Testis (tissue), 3 donors: ENCODE data around the gene TAGLN2. TPM values are rescaled to one million over a fixed set of nuclear protein-coding genes. Genes with fewer than 3 reads are reported as not detected.

Source experiments
- DNase-seq: peaks from one replicate; pipeline ENCODE4 v3.0.0-alpha.2; 2019
- H3K27ac ChIP-seq, 2 donors: fragments of 200-600 bp; sonication (generic); one replicate each; pipeline ENCODE4 v1.5.1; 2019
- H3K27me3 ChIP-seq: fragments of 200-600 bp; sonication (generic); one replicate; pipeline ENCODE4 v1.5.1; 2019
- H3K36me3 ChIP-seq: fragments of 200-600 bp; sonication (generic); one replicate; pipeline ENCODE4 v1.5.1; 2017; ENCODE audit warnings: low read depth; ENCODE audit errors: missing control alignments
- H3K4me1 ChIP-seq: fragments of 200-600 bp; sonication (generic); one replicate; pipeline ENCODE4 v1.5.1; 2019
- H3K4me3 ChIP-seq, 2 donors: fragments of 200-600 bp; sonication (generic); one replicate each; pipeline ENCODE4 v1.5.1; 2017 to 2019
- H3K9me3 ChIP-seq: fragments of 200-600 bp; sonication (generic); one replicate; pipeline ENCODE4 v1.5.1; 2017
- POLR2A ChIP-seq: fragments of 450-650 bp; IDR thresholded peaks from one replicate; pipeline ENCODE4 v1.6.1; 2017; ENCODE audit warnings: antibody characterized with exemption, mild to moderate bottlenecking, moderate library complexity
- WGBS, 2 donors: methylation state at CpG; one replicate each; pipeline ENCODE4 v1.1.5; 2018; 5-methylcytosine and 5-hydroxymethylcytosine counted together
- intact Hi-C: fragments of 100-400 bp; cut with DNase I; formaldehyde crosslinking; loops from one replicate; pipeline ENCODE4 v1.15.1; 2023; ENCODE audit warnings: low total_unique reads
- polyA plus RNA-seq: library from polyadenylated mRNA; stranded (reverse); fragments of 350-450 nt; fragmentation: Illumina TruSeq; extraction: RNeasy Lipid Tissue Mini Kit (QIAGEN cat#74804); gene quantifications from one replicate; pipeline ENCODE4 v1.2.3, GENCODE V29; 2014; ENCODE audit warnings: low read depth, low replicate concordance; ENCODE audit not compliant: insufficient read depth
- total RNA-seq, 2 donors: library from RNA; depleted of rRNA; stranded (reverse); fragments of >200 nt; gene quantifications; one replicate each; pipeline ENCODE4 v1.2.3, GENCODE V29; 2016
- TF ChIP-seq, protein P1 (sequence below), 3 experiments: fragments of 450-650 bp in 2 of 3; fragments of 200-600 bp in 1 of 3; sonication (generic) in 1 of 3; IDR thresholded peaks; one replicate each; pipeline ENCODE4 v1.5.1; 2016 to 2019; ENCODE audit warnings: antibody characterized with exemption in 3 of 3, mild to moderate bottlenecking in 2 of 3, moderate library complexity in 1 of 3

The TAGLN2 gene
- total and polyA plus RNA-seq, 3 donors from 2014 or later = 204 to 389 (median 305) TPM

DNA sequence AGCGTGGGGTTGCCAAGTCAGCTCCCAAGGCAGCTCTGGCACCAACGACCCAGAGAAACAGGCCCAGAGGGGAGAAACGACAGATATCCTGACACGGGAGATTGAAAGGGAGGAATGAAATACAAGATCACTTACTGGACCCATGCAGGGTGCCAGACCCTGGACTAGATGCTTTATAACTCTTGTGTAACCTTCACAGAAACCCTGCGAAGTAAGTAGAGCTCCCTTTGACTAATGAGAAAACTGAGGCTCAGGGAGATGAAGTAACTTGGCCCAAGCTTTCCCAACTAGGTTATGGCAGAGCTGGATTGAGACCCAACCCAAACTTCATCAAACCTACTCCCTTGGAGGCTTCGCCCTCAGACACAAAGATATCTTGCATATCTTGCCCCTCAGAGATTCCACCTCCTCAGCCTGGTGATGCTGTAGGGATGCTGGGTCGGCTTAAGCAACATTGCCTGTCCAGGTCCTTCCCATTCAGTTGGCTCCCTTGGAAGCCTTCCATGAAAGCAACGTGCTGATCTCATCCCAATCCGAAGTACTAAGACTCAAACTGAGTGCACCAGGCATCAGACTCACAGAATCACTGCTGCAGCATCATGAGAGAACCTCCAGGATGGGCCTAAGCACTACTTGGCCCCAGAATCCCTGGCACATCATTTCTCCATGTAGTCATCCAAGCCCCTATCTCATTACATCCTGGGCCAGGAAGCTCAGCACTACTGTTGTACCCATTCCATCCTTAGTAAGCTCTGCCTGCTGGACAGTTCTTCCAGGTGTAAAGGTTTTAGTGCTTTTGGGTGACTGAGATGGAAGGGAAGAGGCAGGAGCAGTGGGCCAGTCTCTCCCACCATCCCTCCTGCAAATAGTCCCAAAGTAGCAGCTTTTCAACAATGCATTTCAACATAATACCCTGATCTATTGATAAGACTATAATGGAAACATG, 21.2 kb upstream of the TAGLN2 start:
- intact Hi-C loops = no loop called here
- no peak for TF ChIP-seq POLR2A
- TF ChIP-seq, protein P1, sequence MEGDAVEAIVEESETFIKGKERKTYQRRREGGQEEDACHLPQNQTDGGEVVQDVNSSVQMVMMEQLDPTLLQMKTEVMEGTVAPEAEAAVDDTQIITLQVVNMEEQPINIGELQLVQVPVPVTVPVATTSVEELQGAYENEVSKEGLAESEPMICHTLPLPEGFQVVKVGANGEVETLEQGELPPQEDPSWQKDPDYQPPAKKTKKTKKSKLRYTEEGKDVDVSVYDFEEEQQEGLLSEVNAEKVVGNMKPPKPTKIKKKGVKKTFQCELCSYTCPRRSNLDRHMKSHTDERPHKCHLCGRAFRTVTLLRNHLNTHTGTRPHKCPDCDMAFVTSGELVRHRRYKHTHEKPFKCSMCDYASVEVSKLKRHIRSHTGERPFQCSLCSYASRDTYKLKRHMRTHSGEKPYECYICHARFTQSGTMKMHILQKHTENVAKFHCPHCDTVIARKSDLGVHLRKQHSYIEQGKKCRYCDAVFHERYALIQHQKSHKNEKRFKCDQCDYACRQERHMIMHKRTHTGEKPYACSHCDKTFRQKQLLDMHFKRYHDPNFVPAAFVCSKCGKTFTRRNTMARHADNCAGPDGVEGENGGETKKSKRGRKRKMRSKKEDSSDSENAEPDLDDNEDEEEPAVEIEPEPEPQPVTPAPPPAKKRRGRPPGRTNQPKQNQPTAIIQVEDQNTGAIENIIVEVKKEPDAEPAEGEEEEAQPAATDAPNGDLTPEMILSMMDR (IDR thresholded peaks at IDR 0.05) = no peak

DNA sequence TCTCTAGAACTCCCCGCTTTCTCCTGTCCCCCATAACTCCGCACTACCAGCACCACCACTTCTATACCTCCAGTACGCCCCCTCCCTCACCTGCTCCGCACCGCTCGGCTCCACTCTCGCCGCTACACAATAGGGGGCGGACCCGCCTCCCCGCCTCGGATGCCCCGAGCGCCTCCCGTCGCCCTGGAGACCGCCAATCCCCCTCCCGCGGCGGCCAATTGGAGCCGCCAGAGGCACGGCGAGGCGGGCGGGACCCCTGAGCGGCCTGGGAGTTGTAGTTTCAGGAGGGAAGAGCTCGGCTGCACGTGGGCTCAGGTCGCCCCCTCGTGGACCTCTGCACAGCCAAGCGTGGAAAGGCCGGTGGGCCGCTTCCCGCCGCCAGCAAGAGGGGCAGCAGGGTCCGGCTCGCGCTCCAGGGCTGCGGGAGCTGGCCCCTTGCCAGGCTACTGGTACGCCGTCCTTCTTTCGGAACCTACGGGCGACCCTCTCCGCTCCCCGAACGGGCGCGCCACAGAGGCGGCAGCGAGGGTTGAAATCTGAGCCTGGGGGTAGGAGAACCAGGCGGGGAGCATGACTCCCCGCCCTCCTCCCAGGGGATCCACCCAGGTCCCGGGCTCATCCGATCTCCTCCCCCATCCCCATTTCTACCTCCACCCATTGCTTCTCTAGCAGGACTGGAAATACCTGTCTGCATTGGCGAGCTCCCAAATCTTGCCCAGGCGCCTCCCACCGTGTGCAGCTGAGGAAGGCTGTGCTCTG, 20.4 kb upstream of the TAGLN2 start, which contains the start of gene IGSF9:
TSS of gene IGSF9 (minus strand) at position 131 of the 759 bp plus-strand sequence. CDS start 2,159 bp downstream, outside the sequence.
- Histone ChIP-seq H3K4me3 (peak within 1 kb of the TSS; percentile 16 to 56), H3K36me3 (no peaks in the 10 kb centered on the region), H3K27me3 (no peaks in the 10 kb centered on the region), H3K4me1 (peaks cover 12% of the 10 kb centered on the region), H3K9me3 (no peaks in the 10 kb centered on the region), H3K27ac (no peak within 1 kb of the TSS)
- 2 to 4% methylated on average over 20 to 35 of the region's 58 CpGs for WGBS, 2 donors
- intact Hi-C loops = no loop called here
- TF ChIP-seq POLR2A = no peak
- TF ChIP-seq, protein P1 (IDR thresholded peaks at IDR 0.05) = peak; percentile 12 to 53 (median 35)
- peak; percentile 89 for DNase-seq

More for the DNA sequence above, 21.2 kb upstream of the TAGLN2 start:
- H3K27ac ChIP-seq = no peak overlapping the region
- no peaks in the 10 kb centered on the region for H3K36me3 ChIP-seq
- H3K9me3 ChIP-seq = no peaks in the 10 kb centered on the region
- no peak for DNase-seq
- no peaks in the 10 kb centered on the region for H3K27me3 ChIP-seq
- peaks cover 12% of the 10 kb centered on the region for H3K4me1 ChIP-seq
- 34 to 40% methylated on average over 7 to 9 of the region's 9 CpGs for WGBS, 2 donors
- H3K4me3 ChIP-seq = peak overlapping the region in 1 of 2 donors; percentile 56

DNA sequence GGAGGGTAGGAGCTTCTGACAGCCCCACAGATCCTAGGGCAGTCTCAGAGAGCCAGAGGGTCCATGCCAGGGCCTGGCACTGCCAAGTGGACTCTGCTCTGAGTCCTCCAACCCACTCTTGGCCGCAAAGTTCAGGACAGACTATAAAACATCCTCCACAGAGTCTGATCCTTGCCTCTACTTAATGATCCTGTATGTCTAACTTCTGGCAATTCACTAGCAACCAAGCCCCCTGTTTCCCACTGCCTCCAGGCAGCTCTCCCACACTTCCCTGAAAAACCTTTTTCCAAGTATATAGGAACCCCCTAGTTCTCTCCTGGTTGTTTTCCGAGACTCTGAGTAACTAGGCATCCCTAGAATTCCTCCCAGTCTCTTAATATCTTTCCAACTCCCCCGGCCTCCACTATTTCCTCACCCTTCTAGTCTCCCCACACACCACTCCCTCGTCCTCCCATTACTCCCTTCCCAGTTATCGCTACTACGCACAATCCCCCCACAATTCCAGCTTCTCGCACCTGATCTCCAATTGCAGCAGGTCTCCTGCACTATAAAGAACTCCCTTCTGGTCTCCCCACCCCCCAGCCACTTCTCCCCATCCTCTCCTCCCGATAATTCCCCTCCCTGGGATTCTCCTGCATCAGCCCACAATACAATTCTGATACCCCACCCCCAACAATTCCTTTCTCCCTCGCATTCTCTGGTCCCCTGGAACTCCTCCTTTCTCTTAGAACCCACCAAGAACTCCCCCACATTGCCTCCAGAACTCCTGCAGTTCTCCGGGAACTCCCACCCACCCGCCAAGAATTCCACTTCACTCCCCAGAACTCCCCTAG, 19.5 kb upstream of the TAGLN2 start:
- no peak for DNase-seq
- Histone ChIP-seq H3K36me3 (no peaks in the 10 kb centered on the region), H3K4me1 (peaks cover 12% of the 10 kb centered on the region), H3K4me3 (peak overlapping the region; percentile 16 to 56), H3K9me3 (no peaks in the 10 kb centered on the region), H3K27me3 (no peaks in the 10 kb centered on the region), H3K27ac (no peak overlapping the region)
- no peak for TF ChIP-seq POLR2A
- TF ChIP-seq, protein P1 (IDR thresholded peaks at IDR 0.05) = no peak
- 9 to 10% methylated on average over 10 to 11 of the region's 11 CpGs for WGBS, 2 donors
- intact Hi-C loops = no loop called here

GRCh38 chr1:159943908-159944622, 18.8 kb upstream of the TAGLN2 start:
- H3K4me1 ChIP-seq = peaks cover 12% of the 10 kb centered on the region
- DNase-seq = no peak

More at GRCh38 chr1:159943908-159944622, 18.8 kb upstream of the TAGLN2 start:
- Histone ChIP-seq H3K27ac (no peak overlapping the region), H3K36me3 (no peaks in the 10 kb centered on the region), H3K4me3 (no peak overlapping the region), H3K27me3 (no peaks in the 10 kb centered on the region), H3K9me3 (no peaks in the 10 kb centered on the region)
- WGBS, 2 donors = 77 to 84% methylated on average over 8 to 9 of the region's 9 CpGs
- TF ChIP-seq, protein P1 (IDR thresholded peaks at IDR 0.05) = no peak
- no peak for TF ChIP-seq POLR2A
- intact Hi-C loops = no loop called here
